Chondrocyte (in vitro differentiated cells): ENCODE data around the gene SPP2. TPM values are rescaled to one million over a fixed set of nuclear protein-coding genes. Genes with fewer than 3 reads are reported as not detected.

Experiments used
- DNase-seq: peaks from one replicate; pipeline ENCODE4 v3.0.0; 2021; ENCODE audit warnings: mixed read lengths, low spot score
- H3K27ac Mint-ChIP-seq: one replicate; pipeline ENCODE4 v1.8.0; 2021; ENCODE audit warnings: mild to moderate bottlenecking, moderate library complexity, mixed read lengths; ENCODE audit not compliant: unreplicated experiment
- H3K27me3 Mint-ChIP-seq: 2 replicates; pipeline ENCODE4 v1.8.0; 2021; ENCODE audit warnings: low read depth, mixed read lengths
- H3K36me3 Mint-ChIP-seq: 2 replicates; pipeline ENCODE4 v1.8.0; 2021; ENCODE audit warnings: low read depth, mixed read lengths
- H3K4me1 Mint-ChIP-seq: 2 replicates; pipeline ENCODE4 v1.8.0; 2021; ENCODE audit warnings: low read depth, mild to moderate bottlenecking, mixed read lengths
- H3K4me3 Mint-ChIP-seq: one replicate; pipeline ENCODE4 v1.8.0; 2021; ENCODE audit warnings: mild to moderate bottlenecking, moderate library complexity, mixed read lengths; ENCODE audit not compliant: unreplicated experiment
- H3K9me3 Mint-ChIP-seq: 2 replicates; pipeline ENCODE4 v1.8.0; 2021; ENCODE audit warnings: low read depth, mixed read lengths
- long read RNA-seq: library from polyadenylated mRNA; stranded (forward); transcript quantifications from one replicate; pipeline ENCODE4 v2.0.0, GENCODE V29; 2021
- total RNA-seq: library from RNA; stranded (reverse); gene quantifications from 3 replicates; pipeline ENCODE4 v1.2.1, GENCODE V29; 2021
- TF ChIP-seq, protein P1 (sequence below): fragments of 200-600 bp; sonication (generic); IDR thresholded peaks from 2 replicates; pipeline ENCODE4 v1.5.0; 2021; ENCODE audit warnings: antibody characterized with exemption, mild to moderate bottlenecking, moderate library complexity

SPP2 gene, protein sequence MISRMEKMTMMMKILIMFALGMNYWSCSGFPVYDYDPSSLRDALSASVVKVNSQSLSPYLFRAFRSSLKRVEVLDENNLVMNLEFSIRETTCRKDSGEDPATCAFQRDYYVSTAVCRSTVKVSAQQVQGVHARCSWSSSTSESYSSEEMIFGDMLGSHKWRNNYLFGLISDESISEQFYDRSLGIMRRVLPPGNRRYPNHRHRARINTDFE
- total RNA-seq = not detected in 3 replicates
- long read RNA-seq = 0 reads

DNA sequence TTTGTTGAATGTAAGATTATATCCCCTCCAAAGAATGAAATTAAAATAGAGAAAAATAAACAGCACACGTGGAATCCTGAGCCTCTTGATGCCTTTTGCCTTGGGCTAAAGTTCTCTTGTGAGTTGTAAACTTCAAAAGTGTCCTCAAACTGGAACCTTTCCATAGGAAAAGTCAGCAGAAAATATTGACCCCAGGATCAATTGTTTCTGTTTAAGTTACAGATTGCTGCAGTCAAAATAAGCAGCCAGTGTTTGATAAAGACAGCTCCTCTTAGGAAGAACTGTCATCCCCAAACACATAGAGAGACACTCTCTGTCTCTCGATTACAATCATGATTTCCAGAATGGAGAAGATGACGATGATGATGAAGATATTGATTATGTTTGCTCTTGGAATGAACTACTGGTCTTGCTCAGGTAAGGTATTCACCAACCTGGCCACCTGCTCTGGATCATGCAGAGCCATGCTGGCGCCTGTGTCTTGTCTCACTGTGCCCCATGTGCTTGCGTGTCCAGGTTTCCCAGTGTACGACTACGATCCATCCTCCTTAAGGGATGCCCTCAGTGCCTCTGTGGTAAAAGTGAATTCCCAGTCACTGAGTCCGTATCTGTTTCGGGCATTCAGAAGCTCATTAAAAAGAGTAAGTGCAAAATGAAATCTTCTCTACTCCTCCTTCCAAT lies at the start of gene SPP2:
Gene SPP2 (plus strand): TSS at position 248 of the 681 bp plus-strand sequence. CDS start 85 bp downstream, at position 333.
- no peaks in the 10 kb centered on the region for H3K9me3 Mint-ChIP-seq
- peaks cover 21% of the 10 kb centered on the region for H3K27me3 Mint-ChIP-seq
- H3K4me1 Mint-ChIP-seq = no peaks in the 10 kb centered on the region
- H3K27ac Mint-ChIP-seq = no peak within 1 kb of the TSS
- no peak for DNase-seq
- H3K36me3 Mint-ChIP-seq = peaks cover 2% of the 10 kb centered on the region
- H3K4me3 Mint-ChIP-seq = no peak within 1 kb of the TSS
- TF ChIP-seq, protein P1, sequence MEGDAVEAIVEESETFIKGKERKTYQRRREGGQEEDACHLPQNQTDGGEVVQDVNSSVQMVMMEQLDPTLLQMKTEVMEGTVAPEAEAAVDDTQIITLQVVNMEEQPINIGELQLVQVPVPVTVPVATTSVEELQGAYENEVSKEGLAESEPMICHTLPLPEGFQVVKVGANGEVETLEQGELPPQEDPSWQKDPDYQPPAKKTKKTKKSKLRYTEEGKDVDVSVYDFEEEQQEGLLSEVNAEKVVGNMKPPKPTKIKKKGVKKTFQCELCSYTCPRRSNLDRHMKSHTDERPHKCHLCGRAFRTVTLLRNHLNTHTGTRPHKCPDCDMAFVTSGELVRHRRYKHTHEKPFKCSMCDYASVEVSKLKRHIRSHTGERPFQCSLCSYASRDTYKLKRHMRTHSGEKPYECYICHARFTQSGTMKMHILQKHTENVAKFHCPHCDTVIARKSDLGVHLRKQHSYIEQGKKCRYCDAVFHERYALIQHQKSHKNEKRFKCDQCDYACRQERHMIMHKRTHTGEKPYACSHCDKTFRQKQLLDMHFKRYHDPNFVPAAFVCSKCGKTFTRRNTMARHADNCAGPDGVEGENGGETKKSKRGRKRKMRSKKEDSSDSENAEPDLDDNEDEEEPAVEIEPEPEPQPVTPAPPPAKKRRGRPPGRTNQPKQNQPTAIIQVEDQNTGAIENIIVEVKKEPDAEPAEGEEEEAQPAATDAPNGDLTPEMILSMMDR = no peak

DNA sequence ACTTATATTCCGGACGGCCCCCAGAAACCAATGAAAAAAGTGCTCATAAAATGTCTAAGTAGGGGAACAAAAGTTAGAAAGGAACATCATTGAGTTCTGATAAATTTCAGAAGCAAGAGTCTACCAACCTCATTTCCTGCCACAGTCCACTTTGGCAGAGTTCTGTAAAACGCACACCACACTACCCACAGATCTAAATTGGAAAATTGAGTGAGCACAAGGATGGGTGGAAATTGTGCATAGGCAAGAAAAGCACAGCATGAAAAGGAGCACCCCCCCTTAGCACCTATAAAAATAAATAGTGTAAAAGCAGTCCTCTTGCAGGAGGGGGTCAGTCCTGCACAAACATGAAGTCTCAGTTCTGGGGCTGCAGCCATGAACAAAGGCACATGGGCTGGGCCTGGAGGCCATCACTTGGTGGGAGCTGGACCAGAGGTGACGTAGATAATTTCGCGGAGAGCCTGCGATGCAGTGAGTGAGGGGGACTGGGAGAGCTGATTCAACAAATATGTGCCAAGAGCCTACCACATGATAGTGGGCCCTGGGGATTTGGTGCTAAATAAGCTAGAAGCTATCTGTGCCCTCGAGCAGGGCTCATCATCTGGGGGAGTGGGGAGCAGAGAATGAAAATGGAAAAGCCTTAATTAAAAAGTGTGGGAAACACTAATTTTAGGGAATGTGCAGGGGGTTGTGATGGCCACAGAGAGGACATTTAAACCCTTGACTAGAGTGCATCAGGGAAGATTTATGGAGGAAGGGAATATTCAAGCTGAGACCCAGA lies 48.9 kb upstream of the SPP2 start:
- no peaks in the 10 kb centered on the region for H3K36me3 Mint-ChIP-seq
- no peaks in the 10 kb centered on the region for H3K27me3 Mint-ChIP-seq
- H3K27ac Mint-ChIP-seq = no peak overlapping the region
- no peaks in the 10 kb centered on the region for H3K9me3 Mint-ChIP-seq
- peaks cover 34% of the 10 kb centered on the region for H3K4me1 Mint-ChIP-seq
- no peak for DNase-seq
- no peak overlapping the region for H3K4me3 Mint-ChIP-seq
- TF ChIP-seq, protein P1 = no peak

DNA sequence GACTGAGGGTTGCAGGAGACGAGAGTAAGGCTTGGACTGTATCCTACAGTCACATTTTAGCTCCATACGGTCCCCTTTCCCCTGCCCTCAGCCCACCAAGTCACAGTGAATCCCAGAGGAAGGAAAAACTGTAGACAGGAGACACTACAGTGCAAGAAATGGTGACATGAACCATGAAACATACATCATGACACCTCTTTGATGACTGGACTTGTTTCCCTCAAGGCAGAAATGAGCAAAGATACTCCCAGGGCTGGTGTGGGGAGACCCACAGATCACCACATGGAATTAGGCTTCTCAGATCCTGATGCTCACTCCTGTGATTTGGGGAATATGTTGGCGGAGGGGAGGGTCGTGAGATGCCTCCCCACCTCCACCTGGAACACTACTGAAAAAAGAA lies 48.2 kb upstream of the SPP2 start:
- no peaks in the 10 kb centered on the region for H3K27me3 Mint-ChIP-seq
- peaks cover 32% of the 10 kb centered on the region for H3K4me1 Mint-ChIP-seq
- no peaks in the 10 kb centered on the region for H3K36me3 Mint-ChIP-seq
- TF ChIP-seq, protein P1 = no peak
- DNase-seq = no peak
- H3K27ac Mint-ChIP-seq = no peak overlapping the region
- no peak overlapping the region for H3K4me3 Mint-ChIP-seq
- H3K9me3 Mint-ChIP-seq = no peaks in the 10 kb centered on the region

DNA sequence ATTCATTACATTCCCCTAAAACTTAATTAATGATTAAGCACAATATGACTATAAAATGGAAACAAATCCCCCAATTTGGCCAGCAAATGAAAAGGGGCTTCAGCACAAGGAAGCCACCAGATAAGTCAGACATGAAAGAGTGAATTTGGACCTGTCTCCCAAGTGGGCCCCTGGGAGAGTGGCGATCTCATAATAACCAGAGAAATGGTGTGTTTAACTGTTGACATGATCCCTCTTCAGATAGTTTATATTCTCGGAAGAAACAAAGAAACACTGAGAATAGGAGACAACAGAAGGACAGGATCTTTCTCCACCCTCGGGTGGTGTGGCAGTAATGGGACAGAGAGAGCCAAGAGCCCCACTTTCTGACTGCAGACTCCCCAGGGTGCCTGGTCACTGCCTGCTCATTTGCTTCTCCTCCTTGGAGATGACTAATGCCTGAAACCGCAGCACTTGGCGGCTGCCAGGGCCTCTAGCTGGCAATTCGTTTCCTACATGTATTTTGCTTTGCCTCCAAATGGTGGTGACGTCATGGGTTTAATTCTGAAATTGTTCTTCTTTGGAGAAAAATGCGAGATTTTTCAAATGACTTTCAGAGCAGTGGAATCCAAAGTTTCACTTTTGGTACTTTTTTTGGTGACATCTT lies 46.4 kb upstream of the SPP2 start:
- Mint-ChIP-seq H3K4me1 (peaks cover 32% of the 10 kb centered on the region), H3K27me3 (no peaks in the 10 kb centered on the region), H3K9me3 (no peaks in the 10 kb centered on the region), H3K4me3 (peak overlapping the region; percentile 19), H3K27ac (peak overlapping the region; percentile 85), H3K36me3 (no peaks in the 10 kb centered on the region)
- DNase-seq = no peak
- TF ChIP-seq, protein P1 = peak; percentile 23

DNA sequence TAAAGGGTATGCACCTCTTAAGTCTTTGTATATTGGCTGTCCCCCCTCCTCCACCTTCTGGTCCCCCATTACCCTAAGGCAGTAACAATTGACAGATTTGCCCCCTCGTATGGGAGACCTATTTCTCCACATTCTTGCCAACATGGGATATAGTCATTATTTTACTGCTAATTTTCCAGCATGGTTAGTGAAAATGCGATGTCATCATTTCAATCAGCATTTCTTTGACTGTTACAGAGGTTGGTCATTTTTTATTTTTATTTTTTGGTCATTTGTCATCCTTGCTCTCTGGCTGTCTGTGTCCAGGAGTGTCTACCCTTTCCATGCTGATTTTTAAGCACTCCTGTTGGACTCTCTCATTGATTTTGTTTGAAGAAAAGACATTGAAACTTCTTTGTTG lies 45.4 kb upstream of the SPP2 start:
- H3K9me3 Mint-ChIP-seq = no peaks in the 10 kb centered on the region
- H3K4me3 Mint-ChIP-seq = no peak overlapping the region
- H3K27ac Mint-ChIP-seq = no peak overlapping the region
- DNase-seq = no peak
- no peaks in the 10 kb centered on the region for H3K36me3 Mint-ChIP-seq
- H3K4me1 Mint-ChIP-seq = peaks cover 32% of the 10 kb centered on the region
- H3K27me3 Mint-ChIP-seq = no peaks in the 10 kb centered on the region
- TF ChIP-seq, protein P1 = no peak
